GM21529 (cell line): ENCODE results near the gene ZNHIT2.
A peak's percentile ranks its signal among the peaks of the same experiment; 100 is the strongest.

Source experiments
- ATAC-seq: cut with Tn5 transposase; IDR thresholded peaks from one replicate; pipeline ENCODE4 v1.9.1; 2021; ENCODE audit not compliant: unreplicated experiment

ZNHIT2 gene

GRCh38 chr11:65078786-65079342 lies 38.6 kb downstream of the ZNHIT2 start:
- ATAC-seq = no peak

GRCh38 chr11:65078151-65078550 lies 39.4 kb downstream of the ZNHIT2 start:
- peak; percentile 42 for ATAC-seq

GRCh38 chr11:65077451-65077850 lies 40.0 kb downstream of the ZNHIT2 start:
- no peak for ATAC-seq

DNA sequence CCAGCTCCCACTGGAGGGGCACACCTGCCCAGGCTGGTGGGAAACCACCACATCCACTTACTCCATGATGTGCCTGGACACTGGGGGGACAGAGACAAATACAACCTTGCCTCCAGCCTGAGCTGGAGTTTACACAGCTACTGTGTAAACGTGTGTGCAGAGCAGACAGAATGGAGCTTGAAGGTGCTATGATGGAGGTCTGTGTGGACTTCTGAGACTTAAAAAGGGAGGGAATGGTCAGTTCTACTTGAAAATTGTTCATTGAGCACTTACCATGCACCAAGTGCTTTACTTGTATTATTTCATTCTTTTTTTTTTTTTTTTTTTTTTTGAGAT lies 44.9 kb downstream of the ZNHIT2 start:
- ATAC-seq = no peak

- ATAC-seq = no peak
Measured at GRCh38 chr11:65071907-65072630, 45.4 kb downstream of the ZNHIT2 start.

GRCh38 chr11:65069217-65069616 lies 48.3 kb downstream of the ZNHIT2 start:
- ATAC-seq = no peak

DNA sequence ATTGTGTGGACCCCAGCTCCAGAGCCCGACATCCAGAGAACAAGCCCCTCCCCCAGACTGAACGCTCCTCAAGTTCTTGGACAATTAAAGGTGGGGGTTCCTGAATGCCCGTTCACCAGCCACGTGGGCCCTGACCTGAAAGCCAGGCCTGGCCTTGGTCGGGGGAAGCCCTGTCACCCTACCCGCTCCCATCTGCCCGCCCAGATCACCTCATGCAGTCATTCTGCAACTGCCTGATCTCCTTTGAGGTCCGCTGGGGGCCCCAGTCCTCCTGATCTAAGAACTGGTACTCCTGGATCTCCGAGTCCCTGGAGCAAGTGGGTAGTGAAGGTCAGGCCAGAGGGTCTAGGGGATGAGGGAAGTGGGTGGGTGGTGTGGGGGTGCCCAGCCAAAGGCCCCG lies 50.1 kb downstream of the ZNHIT2 start:
- no peak for ATAC-seq

GRCh38 chr11:65066805-65067291 lies 50.7 kb downstream of the ZNHIT2 start:
- ATAC-seq = no peak
